ENCODE data around the gene AP3S1. TPM values are rescaled to one million over a fixed set of nuclear protein-coding genes. Genes with fewer than 3 reads are reported as not detected.
A peak's percentile ranks its signal among the peaks of the same experiment; 100 is the strongest.
"Not testable (repeated sequence)": the region's sequence is repeated elsewhere in the genome, so short reads cannot be mapped to it uniquely, and the experiment has no call there.

The AP3S1 gene
- total RNA-seq, 1 donor from 2014 or later: 157 TPM

GRCh38 chr5:115818821-115819220 is 22.9 kb upstream of the AP3S1 start:
- H3K4me1 Mint-ChIP-seq: peaks cover 32% of the 10 kb centered on the region
- Histone ChIP-seq H3K79me2 (ENCODE audit: low read depth) (no peaks in the 10 kb centered on the region), H3F3A (ENCODE audit: low read depth) (peaks cover 10% of the 10 kb centered on the region), H3K36me3 (no peaks in the 10 kb centered on the region), H2AFZ (replicated peaks) (peak overlapping the region; percentile 65), H3K4me1 (peaks cover 14% of the 10 kb centered on the region), H3K27me3 (peaks cover 32% of the 10 kb centered on the region), H3K4me3 (no peak overlapping the region), H3K27ac (no peak overlapping the region), H3K4me2 (no peak overlapping the region), H3K9me3 (ENCODE audit: low read depth) (no peaks in the 10 kb centered on the region), H3K9ac (no peak overlapping the region), H4K20me1 (ENCODE audit: low read depth) (peaks cover 15% of the 10 kb centered on the region)
- no peak overlapping the region for H3K4me3 Mint-ChIP-seq
- DNase-seq (ENCODE audit: low spot score): no peak
- peaks cover 2% of the 10 kb centered on the region for H3K27me3 Mint-ChIP-seq (ENCODE audit: insufficient read depth, low read depth)
- no peak overlapping the region for H3K27ac Mint-ChIP-seq
- peaks cover 3% of the 10 kb centered on the region for H3K36me3 Mint-ChIP-seq
- TF ChIP-seq, protein P1, sequence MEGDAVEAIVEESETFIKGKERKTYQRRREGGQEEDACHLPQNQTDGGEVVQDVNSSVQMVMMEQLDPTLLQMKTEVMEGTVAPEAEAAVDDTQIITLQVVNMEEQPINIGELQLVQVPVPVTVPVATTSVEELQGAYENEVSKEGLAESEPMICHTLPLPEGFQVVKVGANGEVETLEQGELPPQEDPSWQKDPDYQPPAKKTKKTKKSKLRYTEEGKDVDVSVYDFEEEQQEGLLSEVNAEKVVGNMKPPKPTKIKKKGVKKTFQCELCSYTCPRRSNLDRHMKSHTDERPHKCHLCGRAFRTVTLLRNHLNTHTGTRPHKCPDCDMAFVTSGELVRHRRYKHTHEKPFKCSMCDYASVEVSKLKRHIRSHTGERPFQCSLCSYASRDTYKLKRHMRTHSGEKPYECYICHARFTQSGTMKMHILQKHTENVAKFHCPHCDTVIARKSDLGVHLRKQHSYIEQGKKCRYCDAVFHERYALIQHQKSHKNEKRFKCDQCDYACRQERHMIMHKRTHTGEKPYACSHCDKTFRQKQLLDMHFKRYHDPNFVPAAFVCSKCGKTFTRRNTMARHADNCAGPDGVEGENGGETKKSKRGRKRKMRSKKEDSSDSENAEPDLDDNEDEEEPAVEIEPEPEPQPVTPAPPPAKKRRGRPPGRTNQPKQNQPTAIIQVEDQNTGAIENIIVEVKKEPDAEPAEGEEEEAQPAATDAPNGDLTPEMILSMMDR (IDR thresholded peaks at IDR 0.05): no peak
- TF ChIP-seq EZH2 (IDR thresholded peaks at IDR 0.05) (no peak), EZH2phosphoT487 (IDR thresholded peaks at IDR 0.05) (no peak)
- peaks cover 2% of the 10 kb centered on the region for H3K9me3 Mint-ChIP-seq

DNA sequence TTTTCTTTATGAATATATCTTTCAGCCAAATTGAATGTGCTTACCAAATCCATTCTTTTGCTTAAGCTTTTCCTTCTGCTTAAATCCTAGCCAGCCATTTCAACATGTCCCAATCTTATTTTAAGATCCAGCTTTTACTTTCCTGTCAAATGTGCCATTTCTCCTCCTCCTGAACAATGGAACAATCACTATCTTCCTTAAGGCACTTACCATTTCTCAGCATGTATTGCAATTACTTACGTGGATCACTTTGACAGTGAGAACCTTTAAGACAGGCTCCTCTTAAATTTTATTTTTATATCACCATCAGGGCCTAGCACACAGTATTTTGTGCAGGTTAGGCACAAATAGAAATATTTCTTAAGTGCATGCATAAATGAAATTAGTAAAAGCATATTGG is 20.9 kb upstream of the AP3S1 start:
- H3K9ac ChIP-seq: no peak overlapping the region
- H3K4me3 Mint-ChIP-seq: no peak overlapping the region
- no peak for DNase-seq (ENCODE audit: low spot score)
- TF ChIP-seq, protein P1 (IDR thresholded peaks at IDR 0.05): no peak
- TF ChIP-seq EZH2 (IDR thresholded peaks at IDR 0.05) (no peak), EZH2phosphoT487 (IDR thresholded peaks at IDR 0.05) (no peak)
- H3K4me1 ChIP-seq: no peaks in the 10 kb centered on the region
- H3K9me3 Mint-ChIP-seq: peaks cover 3% of the 10 kb centered on the region
- peaks cover 15% of the 10 kb centered on the region for H3K4me1 Mint-ChIP-seq
- H2AFZ ChIP-seq (replicated peaks): no peak overlapping the region
- H3K4me3 ChIP-seq: no peak overlapping the region
- no peaks in the 10 kb centered on the region for H3K36me3 Mint-ChIP-seq
- no peaks in the 10 kb centered on the region for H3K9me3 ChIP-seq (ENCODE audit: low read depth)
- H3K27ac ChIP-seq: no peak overlapping the region
- H3K79me2 ChIP-seq (ENCODE audit: low read depth): no peaks in the 10 kb centered on the region
- H3K27me3 ChIP-seq: peaks cover 12% of the 10 kb centered on the region
- H3K36me3 ChIP-seq: no peaks in the 10 kb centered on the region
- H4K20me1 ChIP-seq (ENCODE audit: low read depth): no peaks in the 10 kb centered on the region
- H3F3A ChIP-seq (ENCODE audit: low read depth): peaks cover 7% of the 10 kb centered on the region
- no peak overlapping the region for H3K4me2 ChIP-seq
- no peaks in the 10 kb centered on the region for H3K27me3 Mint-ChIP-seq (ENCODE audit: insufficient read depth, low read depth)
- no peak overlapping the region for H3K27ac Mint-ChIP-seq

- H3K9me3 Mint-ChIP-seq, H3K4me1 ChIP-seq: not testable (repeated sequence)
Measured at GRCh38 chr5:115824983-115825382, 16.8 kb upstream of the AP3S1 start.

DNA sequence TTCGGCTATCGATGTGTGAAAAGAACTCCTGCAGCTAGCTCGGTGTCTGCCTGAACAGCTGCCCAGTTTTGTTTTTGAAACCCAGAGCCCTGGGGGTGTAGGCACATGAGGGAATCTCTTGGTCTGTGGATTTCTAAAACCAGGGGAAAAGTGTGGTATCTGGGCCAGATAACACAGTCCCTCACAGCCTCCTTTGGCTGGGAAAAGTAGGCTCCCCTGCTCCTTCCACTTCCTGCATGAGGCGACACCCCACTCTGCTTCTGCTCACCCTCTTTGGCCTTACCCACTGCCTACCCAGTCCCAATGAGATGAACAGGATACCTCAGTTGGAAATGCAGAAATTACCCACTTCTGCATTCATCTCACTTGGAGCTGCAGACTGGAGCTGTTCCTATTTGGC is 15.8 kb upstream of the AP3S1 start:
- Mint-ChIP-seq H3K27me3 (ENCODE audit: insufficient read depth, low read depth) (no peaks in the 10 kb centered on the region), H3K27ac (no peak overlapping the region), H3K36me3 (peaks cover 14% of the 10 kb centered on the region), H3K4me3 (no peak overlapping the region), H3K9me3 (peaks cover 3% of the 10 kb centered on the region), H3K4me1 (no peaks in the 10 kb centered on the region)
- Histone ChIP-seq H3K79me2 (ENCODE audit: low read depth) (no peaks in the 10 kb centered on the region), H3K4me1 (no peaks in the 10 kb centered on the region), H4K20me1 (ENCODE audit: low read depth) (no peaks in the 10 kb centered on the region), H3K9me3 (ENCODE audit: low read depth) (no peaks in the 10 kb centered on the region), H2AFZ (replicated peaks) (no peak overlapping the region), H3K36me3 (peaks cover 7% of the 10 kb centered on the region), H3K27me3 (no peaks in the 10 kb centered on the region), H3K9ac (no peak overlapping the region), H3F3A (ENCODE audit: low read depth) (no peaks in the 10 kb centered on the region), H3K4me2 (no peak overlapping the region), H3K4me3 (no peak overlapping the region), H3K27ac (no peak overlapping the region)
- no peak for DNase-seq (ENCODE audit: low spot score)
- TF ChIP-seq EZH2phosphoT487 (IDR thresholded peaks at IDR 0.05) (no peak), EZH2 (IDR thresholded peaks at IDR 0.05) (no peak)
- TF ChIP-seq, protein P1 (IDR thresholded peaks at IDR 0.05): no peak

More at GRCh38 chr5:115824983-115825382, 16.8 kb upstream of the AP3S1 start:
- H3K4me3 Mint-ChIP-seq; H3K4me3 ChIP-seq; H3K27ac ChIP-seq; H3K36me3 ChIP-seq; H3K9ac ChIP-seq; H4K20me1 ChIP-seq (ENCODE audit: low read depth); H3K4me1 Mint-ChIP-seq; H3K27me3 ChIP-seq; H3K27me3 Mint-ChIP-seq (ENCODE audit: insufficient read depth, low read depth); H3K9me3 ChIP-seq (ENCODE audit: low read depth); H2AFZ ChIP-seq (replicated peaks); DNase-seq (ENCODE audit: low spot score); H3F3A ChIP-seq (ENCODE audit: low read depth); H3K27ac Mint-ChIP-seq; H3K4me2 ChIP-seq; H3K79me2 ChIP-seq (ENCODE audit: low read depth): not testable (repeated sequence)
- peaks cover 14% of the 10 kb centered on the region for H3K36me3 Mint-ChIP-seq
